Measurements from ENCODE around the gene PDK4. TPM values are rescaled to one million over a fixed set of nuclear protein-coding genes. Genes with fewer than 3 reads are reported as not detected.

The PDK4 gene
- total and polyA plus RNA-seq, 10 of the 15 experiments (the other 5 are each of a cell fraction or from before 2014, with no cell fraction given) = 0.03 to 0.46 TPM; not detected in 8

- TF ChIP-seq SMAD5 (IDR thresholded peaks at IDR 0.05; ENCODE audit: low read depth) = no peak
Observed at GRCh38 chr7:95544171-95544570, 52.1 kb downstream of the PDK4 start (continued).

- DNase-seq (ENCODE audit: low read depth, low spot score) (no peak), FAIRE-seq (no peak), ATAC-seq (no peak)
- SMC1A ChIA-PET (ENCODE audit: uncharacterized antibody, unreplicated experiment) = interaction anchor here (0.6 to 23.7 kb wide), 7 partner anchors 13 to 1751 kb away, joined by 3 to 448 read pairs (median 9); no protein-coding TSS in a partner anchor
- no peak overlapping the region for H3K9ac ChIP-seq (ENCODE audit: control insufficient read depth, insufficient read depth, low read length)
- no peak overlapping the region for H2AFZ ChIP-seq (ENCODE audit: control insufficient read depth, low read depth, low read length)
- BruUV-seq (replicated peaks) = no TSS peak
- H4K20me1 ChIP-seq (ENCODE audit: control insufficient read depth, insufficient read depth) = no peaks in the 10 kb centered on the region
- CTCF ChIA-PET = interaction anchor here (1.0 to 11.4 kb wide), 10 partner anchors 14 to 145 kb away, joined by 3 to 146 read pairs (median 4); no protein-coding TSS in a partner anchor
- no peak overlapping the region for H3K4me3 ChIP-seq
- in situ Hi-C loops (cut with MboI) = no loop called here
- 79% methylated on average over 6 of the region's 6 CpGs for WGBS (ENCODE audit: insufficient coverage, insufficient replicate concordance, low lambda C conversion rate, missing lambda C conversion rate)
- no peak overlapping the region for H3K27ac ChIP-seq (ENCODE audit: control insufficient read depth, insufficient read depth)
- intact Hi-C loops (cut with micrococcal nuclease; ENCODE audit: unreplicated experiment) = no loop called here
- POLR2A ChIA-PET = interaction anchor here (1.0 kb wide), 1 partner anchor 19 kb away, joined by 4 read pairs; no protein-coding TSS in a partner anchor
- no peaks in the 10 kb centered on the region for H3K4me1 ChIP-seq (ENCODE audit: control insufficient read depth, insufficient read depth, low read length)
- H3K79me2 ChIP-seq (ENCODE audit: control insufficient read depth, insufficient read depth, low read length) = no peaks in the 10 kb centered on the region
- RAD21 ChIA-PET (ENCODE audit: unreplicated experiment) = interaction anchor here (1.0 to 8.1 kb wide), 4 partner anchors 15 to 324 kb away, joined by 3 to 81 read pairs (median 4); no protein-coding TSS in a partner anchor
- no peaks in the 10 kb centered on the region; a peak in 2 of 4 replicates for H3K27me3 ChIP-seq (replicated peaks in 1 of 2; ENCODE audit: control insufficient read depth in 2 of 2, insufficient read depth in 2 of 2, low read length in 1 of 2)
- H3K4me2 ChIP-seq (ENCODE audit: control insufficient read depth, insufficient read depth) = no peak overlapping the region
- TF ChIP-seq EZH2 (IDR thresholded peaks at IDR 0.05; ENCODE audit: borderline replicate concordance, control insufficient read depth, low read depth, low read length) (no peak), ZBTB40 (IDR thresholded peaks at IDR 0.05; ENCODE audit: borderline replicate concordance) (no peak), GABPA (IDR thresholded peaks at IDR 0.05; ENCODE audit: low read depth) (no peak), FOXK2 (IDR thresholded peaks at IDR 0.05) (no peak)
- no peaks in the 10 kb centered on the region for H3K36me3 ChIP-seq (ENCODE audit: control insufficient read depth in 2 of 2, insufficient read depth in 2 of 2, low read length in 1 of 2)
- no peaks in the 10 kb centered on the region for H3K9me3 ChIP-seq (replicated peaks; ENCODE audit: control insufficient read depth, insufficient read depth, low read length)
Observed at GRCh38 chr7:95543312-95543711, 53.0 kb downstream of the PDK4 start.

Data from GM12878 (cell line).